Measurements from ENCODE around the gene NGB.

The NGB gene

DNA sequence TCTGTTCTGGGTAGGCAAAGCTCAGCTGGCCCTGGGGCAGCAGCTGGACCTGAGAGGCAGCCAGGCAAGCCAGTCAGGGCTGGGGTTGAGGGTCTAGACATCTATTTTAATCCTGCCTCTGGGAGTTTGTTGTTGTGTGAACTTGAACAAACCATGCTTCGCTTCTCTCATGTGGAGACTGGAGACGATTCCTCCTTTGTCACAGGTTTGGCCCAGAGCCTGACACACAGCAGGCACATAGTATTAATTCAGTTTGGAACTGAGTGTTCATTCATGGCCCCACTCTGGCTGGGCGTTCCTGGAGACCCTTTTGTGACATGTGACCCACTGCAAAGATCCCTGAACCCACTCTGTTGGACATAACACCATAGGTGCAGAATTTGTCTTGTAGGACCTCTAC lies 39.3 kb downstream of the NGB start:
- DNase-seq (ENCODE audit: low read depth in 2 of 2): no peak

DNA sequence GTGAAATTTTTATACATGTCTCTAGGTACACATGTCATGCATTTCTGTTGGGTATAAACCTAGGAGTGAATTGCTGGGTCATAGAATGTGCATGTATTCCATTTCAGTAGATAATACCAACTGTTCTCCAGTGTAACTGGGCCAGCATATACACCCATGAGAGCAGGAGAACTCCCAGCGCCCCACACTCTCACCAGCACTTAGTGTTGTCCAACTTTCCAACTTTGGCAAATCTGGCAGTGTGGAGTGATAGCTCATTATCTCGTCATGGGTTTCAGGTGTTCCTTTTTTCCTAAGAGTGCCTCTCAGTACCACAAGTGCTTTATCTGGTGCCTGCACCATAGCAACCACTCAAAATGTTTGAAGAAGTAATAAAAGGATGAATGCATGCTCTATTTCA lies 40.1 kb downstream of the NGB start:
- DNase-seq (ENCODE audit: low read depth in 2 of 2): no peak

DNA sequence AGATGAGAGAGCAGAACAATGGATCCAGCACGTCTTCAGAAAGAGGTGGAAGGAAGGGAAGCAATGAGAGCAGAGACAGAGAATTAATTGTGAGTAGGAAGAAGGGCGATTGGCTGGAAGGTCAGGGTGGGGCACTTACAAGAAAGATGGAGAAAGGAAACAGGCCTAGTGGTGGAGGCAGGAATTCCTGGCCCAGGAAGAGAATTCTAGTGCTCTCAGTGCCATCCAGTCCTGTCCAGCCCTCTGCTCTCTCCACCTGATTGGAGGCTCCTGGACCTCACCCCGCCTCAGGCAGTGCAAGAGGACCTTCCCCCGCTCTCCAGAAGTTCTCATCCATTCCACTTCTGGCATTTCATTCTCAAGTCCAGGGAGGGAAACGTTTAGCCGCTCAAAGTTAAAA lies 43.0 kb downstream of the NGB start:
- no peak for DNase-seq (ENCODE audit: low read depth in 2 of 2)

DNA sequence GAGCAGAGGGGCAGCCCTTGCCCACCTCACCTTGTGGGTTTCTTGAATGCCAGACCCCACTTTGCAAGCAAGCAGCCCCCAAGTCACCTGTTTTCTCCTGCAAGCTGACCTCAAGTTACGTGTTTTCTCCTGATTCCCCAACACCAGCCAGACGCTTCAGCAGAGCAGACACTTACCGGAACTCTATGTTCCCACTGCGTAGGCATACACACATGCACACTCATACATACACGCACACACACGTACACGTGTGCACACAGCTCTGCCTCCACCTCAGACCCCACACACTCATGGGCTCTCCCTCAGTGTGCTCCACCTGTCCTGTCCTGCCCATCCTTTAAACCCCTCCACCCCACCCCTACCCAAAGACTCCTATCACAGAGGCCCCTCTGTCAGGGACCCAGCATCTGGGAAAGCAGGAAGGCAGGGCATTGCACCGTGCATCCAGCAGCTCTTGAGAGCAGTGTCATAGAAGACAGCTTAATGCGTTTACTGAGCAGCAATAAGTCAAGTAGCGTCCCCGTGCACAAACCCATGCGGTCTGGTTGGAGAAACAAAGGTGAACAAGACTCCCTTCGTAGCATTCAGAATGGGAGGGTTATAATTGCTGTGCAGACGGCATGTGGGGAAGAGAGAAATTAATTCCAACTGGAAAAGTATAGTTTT lies 45.0 kb downstream of the NGB start:
- DNase-seq (ENCODE audit: low read depth in 2 of 2): no peak

DNA sequence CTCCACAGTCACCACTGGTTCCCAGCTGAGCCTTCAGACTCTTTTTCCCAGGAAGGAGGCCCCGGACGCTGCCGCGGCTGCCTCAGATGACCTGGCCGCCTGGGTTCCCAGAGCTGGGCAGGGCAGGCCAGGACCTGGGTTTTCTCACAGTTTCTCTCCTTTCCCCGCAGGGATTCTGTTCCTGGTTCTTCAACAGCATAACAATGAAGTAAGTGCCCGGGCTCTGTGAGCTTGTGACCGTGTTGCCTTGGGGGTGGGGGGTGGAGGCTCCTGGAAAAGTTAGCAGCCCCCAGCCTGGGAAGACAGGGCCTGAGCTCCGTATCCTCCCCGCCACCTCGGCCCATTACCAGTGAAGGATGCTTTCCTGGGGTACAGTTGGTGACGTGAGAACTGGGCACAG lies 45.8 kb downstream of the NGB start:
- DNase-seq (ENCODE audit: low read depth in 2 of 2): no peak

DNA sequence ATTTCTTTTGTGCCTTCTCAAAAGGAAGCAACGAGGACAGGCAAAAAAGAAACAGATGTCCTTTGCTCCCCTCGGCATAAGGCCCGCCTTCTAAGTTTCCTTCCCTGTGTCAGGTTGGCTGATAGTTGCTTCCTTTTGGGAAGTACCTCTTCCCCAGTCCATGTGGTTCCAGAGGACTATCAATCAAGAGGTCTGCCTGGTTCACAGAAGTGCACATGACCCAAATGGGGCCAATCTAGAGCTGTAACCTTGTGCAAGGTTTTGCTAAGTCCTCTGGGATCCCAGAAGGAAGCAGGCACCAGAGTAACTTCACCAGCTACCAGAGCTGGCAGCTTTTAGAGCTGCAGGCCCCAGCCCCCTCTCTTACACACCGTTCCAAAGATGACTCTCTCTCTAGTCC lies 46.8 kb downstream of the NGB start:
- DNase-seq (ENCODE audit: low read depth in 2 of 2): no peak

DNA sequence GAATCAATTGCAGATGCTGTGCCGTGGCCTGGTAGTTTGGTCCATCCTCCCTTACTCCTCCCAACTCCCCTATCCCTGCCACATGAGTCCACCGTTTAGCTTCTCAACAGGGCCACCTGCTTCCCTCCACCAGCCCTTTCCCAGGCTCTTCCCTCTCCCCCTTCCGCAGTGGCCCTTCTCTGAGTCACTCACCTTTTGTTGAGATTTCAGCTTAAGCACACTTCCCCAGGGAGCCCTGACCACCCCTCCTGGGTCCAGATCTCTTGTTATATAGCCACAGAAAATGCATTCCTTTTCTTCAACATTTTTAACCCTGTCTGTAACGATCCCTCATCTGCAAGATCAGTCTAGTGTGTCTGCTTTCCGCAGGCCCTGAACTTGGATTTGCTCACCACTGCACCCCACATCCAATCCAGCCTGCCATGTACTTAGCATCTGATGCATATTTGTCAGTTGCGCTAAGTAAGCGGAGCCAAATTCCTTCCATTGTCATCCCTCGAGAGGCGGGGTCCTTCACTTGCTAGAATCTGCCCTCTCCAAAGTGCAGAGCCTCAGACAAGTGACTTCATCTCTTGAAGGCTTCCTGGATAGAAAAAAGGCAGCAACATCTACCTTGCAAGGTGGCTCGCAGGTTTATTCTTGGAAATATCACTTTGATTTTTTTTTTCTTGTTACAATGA lies 48.3 kb downstream of the NGB start:
- no peak for DNase-seq (ENCODE audit: low read depth in 2 of 2)

DNA sequence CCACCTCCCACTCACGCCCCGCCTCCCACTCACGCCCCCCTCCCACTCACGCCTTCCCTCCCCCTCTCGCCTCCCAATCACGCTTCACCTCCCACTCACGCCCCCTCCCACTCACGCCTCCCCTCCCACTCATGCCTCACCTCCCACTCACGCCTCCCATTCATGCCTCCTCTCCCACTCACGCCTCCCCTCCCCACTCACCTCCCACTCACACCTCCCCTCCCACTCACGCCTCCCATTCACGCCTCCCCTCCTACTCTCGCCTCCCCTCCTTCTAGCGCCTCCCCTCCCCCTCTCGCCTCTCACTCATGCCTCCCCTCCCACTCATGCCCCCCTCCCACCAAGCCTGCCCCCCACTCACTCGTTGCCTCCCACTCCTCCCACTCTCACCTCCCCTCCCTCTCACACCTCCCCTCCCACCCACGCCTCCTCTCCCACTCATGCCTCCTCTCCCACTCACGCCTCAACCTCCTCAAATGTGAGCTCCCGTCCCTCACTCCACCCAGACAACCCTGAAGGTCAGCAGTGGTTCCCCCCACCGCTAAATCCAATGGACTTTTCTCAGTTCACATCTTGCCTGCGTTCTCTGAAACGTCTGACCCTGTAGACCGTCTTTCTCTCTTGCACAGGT lies 49.6 kb downstream of the NGB start:
- no peak for DNase-seq (ENCODE audit: low read depth in 2 of 2)

DNA sequence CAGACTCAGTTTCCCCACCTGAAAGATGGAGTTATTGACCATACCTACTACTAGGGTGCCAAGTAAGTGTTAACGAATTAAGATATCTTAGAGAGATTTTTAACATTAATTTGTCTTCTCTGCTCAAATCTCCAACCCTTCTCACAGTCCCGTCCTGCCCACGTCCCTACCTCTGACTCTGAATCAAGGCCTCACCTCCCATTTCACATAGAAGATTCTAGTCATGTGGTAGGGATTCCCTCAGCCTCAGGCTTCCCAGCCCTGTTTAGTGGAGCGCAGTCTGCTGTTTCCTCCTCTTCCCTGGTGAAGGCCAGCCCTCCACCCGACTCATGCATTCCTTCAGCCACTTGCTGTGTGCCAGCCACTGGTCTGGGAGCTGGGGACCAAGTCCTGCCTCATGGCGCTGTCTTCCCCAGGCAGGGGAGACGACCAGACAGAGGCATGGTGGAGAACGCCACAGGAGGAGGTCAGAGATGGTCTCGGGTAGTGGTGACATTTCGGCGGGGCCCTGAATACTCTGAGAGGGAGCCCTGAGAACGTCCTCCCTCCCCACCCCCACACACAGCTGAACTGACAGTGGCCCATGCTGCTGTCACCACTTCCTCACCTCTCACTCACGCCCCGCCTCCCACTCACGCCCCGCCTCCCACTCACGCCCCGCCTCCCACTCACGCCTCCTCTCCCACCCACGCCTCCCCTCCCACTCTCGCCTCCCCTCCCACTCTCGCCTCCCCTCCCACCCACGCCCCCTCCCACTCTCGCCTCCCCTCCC lies 50.6 kb downstream of the NGB start:
- no peak for DNase-seq (ENCODE audit: low read depth in 2 of 2)

DNA sequence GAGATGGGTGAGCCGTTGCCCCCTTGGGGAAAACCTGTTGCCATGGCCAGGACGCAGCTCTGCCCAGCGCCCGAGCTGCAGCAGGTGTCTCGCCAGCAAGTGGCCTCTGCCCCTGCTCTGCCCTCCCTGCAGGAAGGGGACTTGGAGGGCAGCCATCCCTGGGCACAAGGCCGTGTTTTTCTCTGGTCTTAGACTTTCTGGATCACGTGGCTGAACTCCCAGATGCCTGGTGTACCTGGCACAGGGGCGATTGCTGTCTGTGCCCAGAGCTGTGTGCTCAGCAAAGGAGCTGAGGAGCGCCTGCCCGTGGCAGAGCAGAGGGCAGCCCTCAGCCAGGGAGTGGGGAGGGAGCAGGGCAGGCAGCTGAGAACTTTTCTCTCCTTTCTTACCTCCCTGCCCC lies 51.4 kb downstream of the NGB start:
- no peak for DNase-seq (ENCODE audit: low read depth in 2 of 2)

DNA sequence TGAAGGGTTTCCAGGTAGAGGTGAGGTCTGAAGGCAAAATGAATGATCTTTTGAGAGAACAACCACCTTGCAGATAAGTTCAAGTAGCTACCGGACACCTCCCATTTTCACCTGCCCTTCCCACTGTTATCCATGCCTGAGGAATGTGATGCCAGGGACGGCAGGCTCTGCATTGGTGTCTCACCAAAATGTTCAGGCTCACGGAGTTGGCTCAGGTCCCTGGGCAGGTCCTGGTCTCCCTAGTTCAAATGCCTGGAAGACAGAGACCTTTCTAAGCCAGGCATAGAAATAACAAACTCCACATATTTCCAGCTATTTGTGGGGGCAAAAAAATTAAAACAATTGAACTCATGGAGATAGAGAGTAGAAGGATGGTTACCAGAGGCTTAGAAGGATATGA lies 53.5 kb downstream of the NGB start:
- no peak for DNase-seq (ENCODE audit: low read depth in 2 of 2)

Measured in stimulated activated CD8-positive, alpha-beta memory T cell treated with anti-CD3 and anti-CD28 coated beads, Interleukin-2, amount 100 ng/mL, for 48 hours (primary cell).